H1 (cell line): Measurements from ENCODE around the gene GAPDH.
A peak's percentile ranks its signal among the peaks of the same experiment; 100 is the strongest.

Source experiments
- CBX8 ChIP-seq: fragments of 300-800, 300-1000 bp; sonication (generic); IDR thresholded peaks from 2 replicates; pipeline ENCODE4 v1.7.1; 2016; ENCODE audit warnings: low read depth, low read length, borderline replicate concordance
- CHD1 ChIP-seq: IDR thresholded peaks from 2 replicates; pipeline ENCODE4 v1.6.1; 2012; ENCODE audit warnings: low read depth, low read length, improper control_type of control experiment
- CHD2 ChIP-seq: IDR thresholded peaks from 2 replicates; pipeline ENCODE4 v1.6.1; 2012; ENCODE audit warnings: low read length, improper control_type of control experiment
- CTCF ChIP-seq, 3 experiments: IDR thresholded peaks; 1 replicate in 2 of 3; 2 replicates in 1 of 3; pipeline versions ENCODE4 v1.5.1 to v1.6.1; 2011; ENCODE audit warnings: low read length in 3 of 3, mild to moderate bottlenecking in 3 of 3, inconsistent platforms in 2 of 3, low read depth in 1 of 3, moderate library complexity in 1 of 3; ENCODE audit not compliant: insufficient read depth in 1 of 3; ENCODE audit errors: control extremely low read depth in 1 of 3
- KDM5A ChIP-seq: fragments of 200-600 bp; IDR thresholded peaks from 2 replicates; pipeline ENCODE4 v1.7.1; 2012; ENCODE audit warnings: mild to moderate bottlenecking, low read length, inconsistent platforms, mixed read lengths
- POLR2AphosphoS5 ChIP-seq: IDR thresholded peaks from 2 replicates; pipeline ENCODE4 v1.6.1; 2011; ENCODE audit warnings: low read depth, low read length
- TF ChIP-seq, protein P1 (sequence below): IDR thresholded peaks from 2 replicates; pipeline ENCODE4 v1.6.1; 2012; ENCODE audit warnings: inconsistent platforms
- TF ChIP-seq, protein P2 (sequence below): IDR thresholded peaks from 2 replicates; pipeline ENCODE4 v1.6.1; 2011; ENCODE audit warnings: low read length, improper control_type of control experiment

- TF ChIP-seq CTCF (IDR thresholded peaks at IDR 0.05; ENCODE audit: control extremely low read depth in 1 of 3, insufficient read depth in 1 of 3, low read depth in 1 of 3, low read length in 3 of 3), result peak in 2 of 3 experiments; percentile 12 to 19; a peak in 2 of 4 replicates
- no peak for TF ChIP-seq CBX8
- no peak for TF ChIP-seq CHD1
- no peak for TF ChIP-seq KDM5A
- TF ChIP-seq, protein P1, sequence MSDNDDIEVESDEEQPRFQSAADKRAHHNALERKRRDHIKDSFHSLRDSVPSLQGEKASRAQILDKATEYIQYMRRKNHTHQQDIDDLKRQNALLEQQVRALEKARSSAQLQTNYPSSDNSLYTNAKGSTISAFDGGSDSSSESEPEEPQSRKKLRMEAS, result peak; percentile 61; the same call in 1 of the 2 replicates
- TF ChIP-seq POLR2AphosphoS5, result peak; percentile 79
- TF ChIP-seq CHD2, result peak; percentile 24; the same call in 1 of the 2 replicates
- TF ChIP-seq, protein P2, sequence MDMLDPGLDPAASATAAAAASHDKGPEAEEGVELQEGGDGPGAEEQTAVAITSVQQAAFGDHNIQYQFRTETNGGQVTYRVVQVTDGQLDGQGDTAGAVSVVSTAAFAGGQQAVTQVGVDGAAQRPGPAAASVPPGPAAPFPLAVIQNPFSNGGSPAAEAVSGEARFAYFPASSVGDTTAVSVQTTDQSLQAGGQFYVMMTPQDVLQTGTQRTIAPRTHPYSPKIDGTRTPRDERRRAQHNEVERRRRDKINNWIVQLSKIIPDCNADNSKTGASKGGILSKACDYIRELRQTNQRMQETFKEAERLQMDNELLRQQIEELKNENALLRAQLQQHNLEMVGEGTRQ, result no peak
These were observed 40.6 kb upstream of the GAPDH start, which contains the start of gene NCAPD2 for GRCh38 chr12:6493497-6494257.
